Neural cell (in vitro differentiated cells): ENCODE data around the gene ADAR. TPM values are rescaled to one million over a fixed set of nuclear protein-coding genes. Genes with fewer than 3 reads are reported as not detected.
A peak's percentile ranks its signal among the peaks of the same experiment; 100 is the strongest.

Experiments used
- H2AFZ ChIP-seq: fragments of 200-600, 300-800 bp; sonication (generic), shearing (Covaris generic); 2 replicates; pipeline ENCODE4 v1.6.0; 2014; ENCODE audit warnings: low read depth, mild to moderate bottlenecking, antibody characterized with exemption, low read length, moderate library complexity
- H3F3A ChIP-seq: fragments of 200-600 bp; shearing (Covaris generic); 2 replicates; pipeline ENCODE4 v1.6.1; 2016; ENCODE audit warnings: mild to moderate bottlenecking, moderate library complexity, mixed read lengths, antibody characterized with exemption, low read length; ENCODE audit not compliant: insufficient read depth, poor library complexity, severe bottlenecking
- H3K27ac ChIP-seq: fragments of 200-600, 300-800 bp; sonication (generic), shearing (Covaris generic); 2 replicates; pipeline ENCODE4 v1.5.1; 2014; ENCODE audit warnings: mild to moderate bottlenecking, low read length, moderate library complexity
- H3K27me3 ChIP-seq: fragments of 300-800, 200-600 bp; sonication (generic), shearing (Covaris generic); 2 replicates; pipeline ENCODE4 v1.6.0; 2014; ENCODE audit warnings: mild to moderate bottlenecking, low read depth, low read length, moderate library complexity; ENCODE audit not compliant: insufficient read depth
- H3K36me3 ChIP-seq: fragments of 300-800, 200-600 bp; sonication (generic), shearing (Covaris generic); 2 replicates; pipeline ENCODE4 v1.5.1; 2014; ENCODE audit warnings: mild to moderate bottlenecking, antibody characterized with exemption, low read length, moderate library complexity; ENCODE audit not compliant: insufficient read depth
- H3K4me2 ChIP-seq: fragments of 300-800, 200-600 bp; sonication (generic), shearing (Covaris generic); 2 replicates; pipeline ENCODE4 v1.6.0; 2014; ENCODE audit warnings: mild to moderate bottlenecking, low read length
- H3K4me3 ChIP-seq: fragments of 300-800, 200-600 bp; sonication (generic), shearing (Covaris generic); 2 replicates; pipeline ENCODE4 v1.5.1; 2014; ENCODE audit warnings: mild to moderate bottlenecking, low read length, moderate library complexity
- H3K79me2 ChIP-seq: fragments of 200-600 bp; shearing (Covaris generic); replicated peaks from 2 replicates; pipeline ENCODE4 v1.6.0; 2014; ENCODE audit warnings: mild to moderate bottlenecking, low read length, moderate library complexity; ENCODE audit not compliant: insufficient read depth
- H3K9ac ChIP-seq: fragments of 300-800, 200-600 bp; sonication (generic), shearing (Covaris generic); 2 replicates; pipeline ENCODE4 v1.6.1; 2016; ENCODE audit warnings: mild to moderate bottlenecking, low read length, mixed read lengths
- H3K9me2 ChIP-seq: fragments of 200-600 bp; shearing (Covaris generic); 2 replicates; pipeline ENCODE4 v1.6.1; 2016; ENCODE audit warnings: mild to moderate bottlenecking, low read length, mixed read lengths; ENCODE audit not compliant: insufficient read depth
- H3K9me3 ChIP-seq: fragments of 200-600, 300-800 bp; sonication (generic), shearing (Covaris generic); 2 replicates; pipeline ENCODE4 v1.6.1; 2016; ENCODE audit warnings: mild to moderate bottlenecking, mixed run types, low read length, moderate library complexity, mixed read lengths
- H4K20me1 ChIP-seq: fragments of 200-600 bp; shearing (Covaris generic); 2 replicates; pipeline ENCODE4 v1.6.1; 2016; ENCODE audit warnings: mild to moderate bottlenecking, mixed run types; ENCODE audit not compliant: insufficient read depth
- EP300 ChIP-seq: fragments of 450-650 bp; conservative IDR thresholded peaks from 2 replicates; pipeline ENCODE4 v1.6.1; 2014; ENCODE audit warnings: antibody characterized with exemption, mild to moderate bottlenecking, moderate library complexity; ENCODE audit not compliant: poor library complexity, severe bottlenecking
- EZH2 ChIP-seq: fragments of 200-600, 300-800 bp; shearing (Covaris generic), sonication (generic); IDR thresholded peaks from 2 replicates; pipeline ENCODE4 v1.6.1; 2014; ENCODE audit warnings: antibody characterized with exemption, low read length, borderline replicate concordance, mild to moderate bottlenecking; ENCODE audit not compliant: insufficient read depth, poor library complexity, severe bottlenecking
- MXI1 ChIP-seq: fragments of 450-650 bp; conservative IDR thresholded peaks from 2 replicates; pipeline ENCODE4 v1.6.1; 2014; ENCODE audit warnings: antibody characterized with exemption, mild to moderate bottlenecking; ENCODE audit not compliant: poor library complexity, severe bottlenecking
- POLR2AphosphoS5 ChIP-seq: IDR thresholded peaks from 2 replicates; pipeline ENCODE4 v1.6.1; 2012
- RAD21 ChIP-seq: fragments of 450-650 bp; conservative IDR thresholded peaks from 2 replicates; pipeline ENCODE4 v1.6.1; 2014; ENCODE audit warnings: antibody characterized with exemption, mild to moderate bottlenecking, moderate library complexity
- SMC3 ChIP-seq: fragments of 450-650 bp; conservative IDR thresholded peaks from 2 replicates; pipeline ENCODE4 v1.6.1; 2014; ENCODE audit warnings: antibody characterized with exemption, mild to moderate bottlenecking, moderate library complexity; ENCODE audit not compliant: poor library complexity
- TAF1 ChIP-seq: IDR thresholded peaks from 2 replicates; pipeline ENCODE4 v1.6.1; 2012; ENCODE audit warnings: low read depth
- polyA plus RNA-seq: library from polyadenylated mRNA; depleted of rRNA; stranded (reverse); fragments of >200 nt; gene quantifications from 2 replicates; pipeline ENCODE4 v1.2.3, GENCODE V29; 2014
- TF ChIP-seq, protein P1 (sequence below): fragments of 450-650 bp; IDR thresholded peaks from 2 replicates; pipeline ENCODE4 v1.5.1; 2014; ENCODE audit warnings: antibody characterized with exemption, mild to moderate bottlenecking, moderate library complexity; ENCODE audit not compliant: poor library complexity, severe bottlenecking
- TF ChIP-seq, protein P2 (sequence below): IDR thresholded peaks from 2 replicates; pipeline ENCODE4 v1.6.1; 2012; ENCODE audit warnings: borderline replicate concordance

The ADAR gene
- polyA plus RNA-seq, 1 donor from 2014 or later, result 51.4 TPM

GRCh38 chr1:154574716-154575115 is 33.3 kb downstream of the ADAR start:
- H3K4me3 ChIP-seq, result no peak overlapping the region
- H4K20me1 ChIP-seq, result no peaks in the 10 kb centered on the region
- H3K27ac ChIP-seq, result no peak overlapping the region
- H3K9me3 ChIP-seq, result no peaks in the 10 kb centered on the region
- TF ChIP-seq, protein P1, sequence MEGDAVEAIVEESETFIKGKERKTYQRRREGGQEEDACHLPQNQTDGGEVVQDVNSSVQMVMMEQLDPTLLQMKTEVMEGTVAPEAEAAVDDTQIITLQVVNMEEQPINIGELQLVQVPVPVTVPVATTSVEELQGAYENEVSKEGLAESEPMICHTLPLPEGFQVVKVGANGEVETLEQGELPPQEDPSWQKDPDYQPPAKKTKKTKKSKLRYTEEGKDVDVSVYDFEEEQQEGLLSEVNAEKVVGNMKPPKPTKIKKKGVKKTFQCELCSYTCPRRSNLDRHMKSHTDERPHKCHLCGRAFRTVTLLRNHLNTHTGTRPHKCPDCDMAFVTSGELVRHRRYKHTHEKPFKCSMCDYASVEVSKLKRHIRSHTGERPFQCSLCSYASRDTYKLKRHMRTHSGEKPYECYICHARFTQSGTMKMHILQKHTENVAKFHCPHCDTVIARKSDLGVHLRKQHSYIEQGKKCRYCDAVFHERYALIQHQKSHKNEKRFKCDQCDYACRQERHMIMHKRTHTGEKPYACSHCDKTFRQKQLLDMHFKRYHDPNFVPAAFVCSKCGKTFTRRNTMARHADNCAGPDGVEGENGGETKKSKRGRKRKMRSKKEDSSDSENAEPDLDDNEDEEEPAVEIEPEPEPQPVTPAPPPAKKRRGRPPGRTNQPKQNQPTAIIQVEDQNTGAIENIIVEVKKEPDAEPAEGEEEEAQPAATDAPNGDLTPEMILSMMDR, result no peak
- TF ChIP-seq MXI1, result no peak
- TF ChIP-seq RAD21, result no peak
- no peak for TF ChIP-seq POLR2AphosphoS5
- TF ChIP-seq EZH2, result no peak
- TF ChIP-seq, protein P2, sequence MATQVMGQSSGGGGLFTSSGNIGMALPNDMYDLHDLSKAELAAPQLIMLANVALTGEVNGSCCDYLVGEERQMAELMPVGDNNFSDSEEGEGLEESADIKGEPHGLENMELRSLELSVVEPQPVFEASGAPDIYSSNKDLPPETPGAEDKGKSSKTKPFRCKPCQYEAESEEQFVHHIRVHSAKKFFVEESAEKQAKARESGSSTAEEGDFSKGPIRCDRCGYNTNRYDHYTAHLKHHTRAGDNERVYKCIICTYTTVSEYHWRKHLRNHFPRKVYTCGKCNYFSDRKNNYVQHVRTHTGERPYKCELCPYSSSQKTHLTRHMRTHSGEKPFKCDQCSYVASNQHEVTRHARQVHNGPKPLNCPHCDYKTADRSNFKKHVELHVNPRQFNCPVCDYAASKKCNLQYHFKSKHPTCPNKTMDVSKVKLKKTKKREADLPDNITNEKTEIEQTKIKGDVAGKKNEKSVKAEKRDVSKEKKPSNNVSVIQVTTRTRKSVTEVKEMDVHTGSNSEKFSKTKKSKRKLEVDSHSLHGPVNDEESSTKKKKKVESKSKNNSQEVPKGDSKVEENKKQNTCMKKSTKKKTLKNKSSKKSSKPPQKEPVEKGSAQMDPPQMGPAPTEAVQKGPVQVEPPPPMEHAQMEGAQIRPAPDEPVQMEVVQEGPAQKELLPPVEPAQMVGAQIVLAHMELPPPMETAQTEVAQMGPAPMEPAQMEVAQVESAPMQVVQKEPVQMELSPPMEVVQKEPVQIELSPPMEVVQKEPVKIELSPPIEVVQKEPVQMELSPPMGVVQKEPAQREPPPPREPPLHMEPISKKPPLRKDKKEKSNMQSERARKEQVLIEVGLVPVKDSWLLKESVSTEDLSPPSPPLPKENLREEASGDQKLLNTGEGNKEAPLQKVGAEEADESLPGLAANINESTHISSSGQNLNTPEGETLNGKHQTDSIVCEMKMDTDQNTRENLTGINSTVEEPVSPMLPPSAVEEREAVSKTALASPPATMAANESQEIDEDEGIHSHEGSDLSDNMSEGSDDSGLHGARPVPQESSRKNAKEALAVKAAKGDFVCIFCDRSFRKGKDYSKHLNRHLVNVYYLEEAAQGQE, result no peak
- TF ChIP-seq EP300, result no peak
- no peak for TF ChIP-seq SMC3
- no peak for TF ChIP-seq TAF1
- H3K79me2 ChIP-seq, result no peaks in the 10 kb centered on the region
- H3K4me2 ChIP-seq, result no peak overlapping the region
- no peaks in the 10 kb centered on the region for H3F3A ChIP-seq
- H2AFZ ChIP-seq, result no peak overlapping the region
- H3K9me2 ChIP-seq, result no peaks in the 10 kb centered on the region
- no peak overlapping the region for H3K9ac ChIP-seq
- no peaks in the 10 kb centered on the region for H3K27me3 ChIP-seq
- H3K36me3 ChIP-seq, result no peaks in the 10 kb centered on the region

DNA sequence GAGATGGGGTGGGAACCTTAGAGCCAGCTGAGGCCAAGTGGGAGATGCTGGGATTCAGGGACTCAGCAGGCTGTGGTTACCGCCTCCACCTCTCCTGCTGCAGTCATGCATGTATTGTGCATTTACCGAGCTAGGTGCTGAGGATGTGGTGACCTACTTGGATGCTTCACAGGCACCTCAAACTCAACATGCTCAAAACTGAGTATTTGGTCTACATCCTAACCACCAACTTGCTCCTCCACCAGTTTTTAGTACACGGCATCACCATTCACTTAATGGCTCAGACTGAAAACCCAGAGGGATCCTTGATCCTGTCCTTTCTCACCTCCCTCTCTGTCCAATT is 34.8 kb downstream of the ADAR start:
- TF ChIP-seq TAF1 (no peak), RAD21 (no peak), SMC3 (no peak), POLR2AphosphoS5 (no peak), MXI1 (no peak)
- TF ChIP-seq, protein P2, result no peak
- H3K4me3 ChIP-seq, result peak overlapping the region; percentile 15
- H3K4me2 ChIP-seq, result no peak overlapping the region
- no peaks in the 10 kb centered on the region for H3K9me3 ChIP-seq
- no peaks in the 10 kb centered on the region for H4K20me1 ChIP-seq
- H3K9ac ChIP-seq, result no peak overlapping the region
- H3K9me2 ChIP-seq, result no peaks in the 10 kb centered on the region
- H3K27me3 ChIP-seq, result no peaks in the 10 kb centered on the region
- H3K36me3 ChIP-seq, result no peaks in the 10 kb centered on the region
- no peak overlapping the region for H3K27ac ChIP-seq
- H3F3A ChIP-seq, result no peaks in the 10 kb centered on the region
- no peak overlapping the region for H2AFZ ChIP-seq
- peaks cover 3% of the 10 kb centered on the region for H3K79me2 ChIP-seq
